Measurements from ENCODE around the gene ACOX1.

DNA sequence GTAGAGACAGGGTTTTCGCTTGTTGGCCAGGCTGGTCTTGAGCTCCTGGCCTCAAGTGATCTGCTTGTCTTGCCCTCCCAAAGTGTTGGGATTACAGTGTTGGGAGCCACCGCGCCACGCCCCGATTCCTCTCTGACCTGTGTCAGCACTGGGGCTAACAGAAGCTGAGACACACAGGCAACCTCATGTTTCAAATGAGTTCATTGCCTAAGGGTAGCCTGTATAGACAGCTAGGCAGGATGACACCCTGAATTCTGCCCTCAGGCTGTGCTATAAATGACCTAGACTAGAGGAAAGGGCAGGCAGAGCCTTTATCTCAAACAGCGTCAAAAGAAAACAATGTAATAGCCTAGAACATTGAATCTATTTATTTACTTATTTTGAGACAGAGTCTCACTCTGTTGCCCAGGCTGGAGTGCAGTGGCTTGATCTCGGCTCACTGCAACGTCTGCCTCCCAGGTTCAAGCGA lies 19.4 kb upstream of the ACOX1 start:
- TF ChIP-seq, protein P1, sequence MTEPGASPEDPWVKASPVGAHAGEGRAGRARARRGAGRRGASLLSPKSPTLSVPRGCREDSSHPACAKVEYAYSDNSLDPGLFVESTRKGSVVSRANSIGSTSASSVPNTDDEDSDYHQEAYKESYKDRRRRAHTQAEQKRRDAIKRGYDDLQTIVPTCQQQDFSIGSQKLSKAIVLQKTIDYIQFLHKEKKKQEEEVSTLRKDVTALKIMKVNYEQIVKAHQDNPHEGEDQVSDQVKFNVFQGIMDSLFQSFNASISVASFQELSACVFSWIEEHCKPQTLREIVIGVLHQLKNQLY (CRISPR knock-in tag; IDR thresholded peaks at IDR 0.05), result no peak
- TF ChIP-seq, protein P2, sequence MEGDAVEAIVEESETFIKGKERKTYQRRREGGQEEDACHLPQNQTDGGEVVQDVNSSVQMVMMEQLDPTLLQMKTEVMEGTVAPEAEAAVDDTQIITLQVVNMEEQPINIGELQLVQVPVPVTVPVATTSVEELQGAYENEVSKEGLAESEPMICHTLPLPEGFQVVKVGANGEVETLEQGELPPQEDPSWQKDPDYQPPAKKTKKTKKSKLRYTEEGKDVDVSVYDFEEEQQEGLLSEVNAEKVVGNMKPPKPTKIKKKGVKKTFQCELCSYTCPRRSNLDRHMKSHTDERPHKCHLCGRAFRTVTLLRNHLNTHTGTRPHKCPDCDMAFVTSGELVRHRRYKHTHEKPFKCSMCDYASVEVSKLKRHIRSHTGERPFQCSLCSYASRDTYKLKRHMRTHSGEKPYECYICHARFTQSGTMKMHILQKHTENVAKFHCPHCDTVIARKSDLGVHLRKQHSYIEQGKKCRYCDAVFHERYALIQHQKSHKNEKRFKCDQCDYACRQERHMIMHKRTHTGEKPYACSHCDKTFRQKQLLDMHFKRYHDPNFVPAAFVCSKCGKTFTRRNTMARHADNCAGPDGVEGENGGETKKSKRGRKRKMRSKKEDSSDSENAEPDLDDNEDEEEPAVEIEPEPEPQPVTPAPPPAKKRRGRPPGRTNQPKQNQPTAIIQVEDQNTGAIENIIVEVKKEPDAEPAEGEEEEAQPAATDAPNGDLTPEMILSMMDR (IDR thresholded peaks at IDR 0.05), result no peak
- TF ChIP-seq, protein P3, sequence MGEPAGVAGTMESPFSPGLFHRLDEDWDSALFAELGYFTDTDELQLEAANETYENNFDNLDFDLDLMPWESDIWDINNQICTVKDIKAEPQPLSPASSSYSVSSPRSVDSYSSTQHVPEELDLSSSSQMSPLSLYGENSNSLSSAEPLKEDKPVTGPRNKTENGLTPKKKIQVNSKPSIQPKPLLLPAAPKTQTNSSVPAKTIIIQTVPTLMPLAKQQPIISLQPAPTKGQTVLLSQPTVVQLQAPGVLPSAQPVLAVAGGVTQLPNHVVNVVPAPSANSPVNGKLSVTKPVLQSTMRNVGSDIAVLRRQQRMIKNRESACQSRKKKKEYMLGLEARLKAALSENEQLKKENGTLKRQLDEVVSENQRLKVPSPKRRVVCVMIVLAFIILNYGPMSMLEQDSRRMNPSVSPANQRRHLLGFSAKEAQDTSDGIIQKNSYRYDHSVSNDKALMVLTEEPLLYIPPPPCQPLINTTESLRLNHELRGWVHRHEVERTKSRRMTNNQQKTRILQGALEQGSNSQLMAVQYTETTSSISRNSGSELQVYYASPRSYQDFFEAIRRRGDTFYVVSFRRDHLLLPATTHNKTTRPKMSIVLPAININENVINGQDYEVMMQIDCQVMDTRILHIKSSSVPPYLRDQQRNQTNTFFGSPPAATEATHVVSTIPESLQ (CRISPR knock-in tag; IDR thresholded peaks at IDR 0.05), result no peak
- TF ChIP-seq, protein P4, sequence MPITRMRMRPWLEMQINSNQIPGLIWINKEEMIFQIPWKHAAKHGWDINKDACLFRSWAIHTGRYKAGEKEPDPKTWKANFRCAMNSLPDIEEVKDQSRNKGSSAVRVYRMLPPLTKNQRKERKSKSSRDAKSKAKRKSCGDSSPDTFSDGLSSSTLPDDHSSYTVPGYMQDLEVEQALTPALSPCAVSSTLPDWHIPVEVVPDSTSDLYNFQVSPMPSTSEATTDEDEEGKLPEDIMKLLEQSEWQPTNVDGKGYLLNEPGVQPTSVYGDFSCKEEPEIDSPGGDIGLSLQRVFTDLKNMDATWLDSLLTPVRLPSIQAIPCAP (CRISPR knock-in tag; IDR thresholded peaks at IDR 0.05), result no peak
- TF ChIP-seq, protein P5, sequence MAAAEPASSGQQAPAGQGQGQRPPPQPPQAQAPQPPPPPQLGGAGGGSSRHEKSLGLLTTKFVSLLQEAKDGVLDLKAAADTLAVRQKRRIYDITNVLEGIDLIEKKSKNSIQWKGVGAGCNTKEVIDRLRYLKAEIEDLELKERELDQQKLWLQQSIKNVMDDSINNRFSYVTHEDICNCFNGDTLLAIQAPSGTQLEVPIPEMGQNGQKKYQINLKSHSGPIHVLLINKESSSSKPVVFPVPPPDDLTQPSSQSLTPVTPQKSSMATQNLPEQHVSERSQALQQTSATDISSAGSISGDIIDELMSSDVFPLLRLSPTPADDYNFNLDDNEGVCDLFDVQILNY (CRISPR knock-in tag; IDR thresholded peaks at IDR 0.05), result no peak
- TF ChIP-seq, protein P6, sequence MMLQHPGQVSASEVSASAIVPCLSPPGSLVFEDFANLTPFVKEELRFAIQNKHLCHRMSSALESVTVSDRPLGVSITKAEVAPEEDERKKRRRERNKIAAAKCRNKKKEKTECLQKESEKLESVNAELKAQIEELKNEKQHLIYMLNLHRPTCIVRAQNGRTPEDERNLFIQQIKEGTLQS (CRISPR knock-in tag; conservative IDR thresholded peaks at IDR 0.05), result no peak
- no peak for TF ChIP-seq ESRRA (CRISPR knock-in tag; IDR thresholded peaks at IDR 0.05; ENCODE audit: borderline replicate concordance)

Measured in WTC11 (cell line).